ENCODE measurements around the gene TRAPPC14.

TRAPPC14 gene

DNA sequence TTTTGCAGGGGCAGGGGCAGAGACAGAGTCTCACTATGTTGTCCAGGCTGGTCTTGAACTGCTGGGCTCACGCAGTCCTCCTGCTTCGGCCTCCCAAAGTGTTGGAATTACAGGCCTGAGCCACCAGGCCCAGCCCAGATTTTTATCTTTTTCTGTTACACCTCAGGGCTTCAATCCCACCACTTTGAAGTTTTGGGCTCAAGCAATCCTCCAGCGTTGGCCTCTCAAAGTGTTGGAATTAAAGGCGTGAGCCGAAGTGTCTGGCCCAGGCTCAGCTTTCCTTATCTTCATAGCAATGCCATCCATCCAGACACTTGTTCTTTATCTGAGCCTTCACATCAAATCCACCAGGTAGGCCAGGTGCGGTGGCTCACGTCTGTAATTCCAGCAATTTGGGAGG lies 43.5 kb downstream of the TRAPPC14 start (continued):
- TF ChIP-seq, protein P1, sequence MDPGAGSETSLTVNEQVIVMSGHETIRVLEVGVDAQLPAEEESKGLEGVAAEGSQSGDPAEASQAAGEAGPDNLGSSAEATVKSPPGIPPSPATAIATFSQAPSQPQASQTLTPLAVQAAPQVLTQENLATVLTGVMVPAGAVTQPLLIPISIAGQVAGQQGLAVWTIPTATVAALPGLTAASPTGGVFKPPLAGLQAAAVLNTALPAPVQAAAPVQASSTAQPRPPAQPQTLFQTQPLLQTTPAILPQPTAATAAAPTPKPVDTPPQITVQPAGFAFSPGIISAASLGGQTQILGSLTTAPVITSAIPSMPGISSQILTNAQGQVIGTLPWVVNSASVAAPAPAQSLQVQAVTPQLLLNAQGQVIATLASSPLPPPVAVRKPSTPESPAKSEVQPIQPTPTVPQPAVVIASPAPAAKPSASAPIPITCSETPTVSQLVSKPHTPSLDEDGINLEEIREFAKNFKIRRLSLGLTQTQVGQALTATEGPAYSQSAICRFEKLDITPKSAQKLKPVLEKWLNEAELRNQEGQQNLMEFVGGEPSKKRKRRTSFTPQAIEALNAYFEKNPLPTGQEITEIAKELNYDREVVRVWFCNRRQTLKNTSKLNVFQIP (CRISPR knock-in tag; IDR thresholded peaks at IDR 0.05; ENCODE audit: borderline replicate concordance, low read depth): no peak
- TF ChIP-seq SNAI2 (CRISPR knock-in tag; IDR thresholded peaks at IDR 0.05): no peak

DNA sequence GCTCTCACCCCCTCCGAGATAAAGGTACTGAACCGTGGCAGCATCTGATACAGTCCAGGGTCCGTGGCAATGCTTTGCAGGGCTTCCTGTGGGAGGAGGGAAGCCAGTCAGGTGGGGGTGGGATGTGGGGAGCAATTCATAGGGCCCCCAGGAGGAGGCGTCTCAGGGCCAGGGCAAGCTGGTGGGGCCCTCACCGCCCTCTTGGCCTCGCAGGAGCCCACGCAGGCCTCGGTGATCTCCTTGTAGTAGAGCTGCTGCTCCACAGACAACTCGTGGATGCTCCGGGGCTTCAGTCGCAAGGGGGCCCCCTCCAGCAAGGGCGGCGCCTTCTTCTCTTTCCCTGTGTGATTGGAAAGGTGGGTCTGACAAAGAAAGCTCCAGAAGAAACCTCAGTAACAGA lies 46.6 kb downstream of the TRAPPC14 start:
- ATAC-seq: no peak
- no peak for TF ChIP-seq SNAI2 (CRISPR knock-in tag; IDR thresholded peaks at IDR 0.05)
- no peak for TF ChIP-seq ESRRG (CRISPR knock-in tag; IDR thresholded peaks at IDR 0.05)
- TF ChIP-seq, protein P1 (CRISPR knock-in tag; IDR thresholded peaks at IDR 0.05; ENCODE audit: borderline replicate concordance, low read depth): no peak

DNA sequence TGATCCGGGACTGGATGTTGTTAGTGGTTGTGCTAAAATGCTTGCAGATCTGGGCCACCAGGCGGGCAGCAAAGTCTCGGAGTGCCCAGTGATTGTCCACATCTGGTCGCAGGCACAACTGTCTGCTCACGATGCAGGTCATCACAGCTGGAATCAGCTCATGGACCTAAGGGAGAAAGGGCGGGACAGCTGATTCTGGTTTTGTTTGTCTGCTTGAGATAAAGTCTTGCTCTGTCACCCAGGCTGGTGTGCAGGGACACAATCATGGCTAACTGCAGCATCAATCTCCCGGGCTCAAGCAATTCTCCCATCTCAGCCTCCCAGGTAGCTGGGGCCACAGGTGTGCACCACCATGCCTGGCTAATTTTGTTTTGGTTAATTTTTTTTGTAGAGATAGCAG lies 47.4 kb downstream of the TRAPPC14 start:
- TF ChIP-seq, protein P2, sequence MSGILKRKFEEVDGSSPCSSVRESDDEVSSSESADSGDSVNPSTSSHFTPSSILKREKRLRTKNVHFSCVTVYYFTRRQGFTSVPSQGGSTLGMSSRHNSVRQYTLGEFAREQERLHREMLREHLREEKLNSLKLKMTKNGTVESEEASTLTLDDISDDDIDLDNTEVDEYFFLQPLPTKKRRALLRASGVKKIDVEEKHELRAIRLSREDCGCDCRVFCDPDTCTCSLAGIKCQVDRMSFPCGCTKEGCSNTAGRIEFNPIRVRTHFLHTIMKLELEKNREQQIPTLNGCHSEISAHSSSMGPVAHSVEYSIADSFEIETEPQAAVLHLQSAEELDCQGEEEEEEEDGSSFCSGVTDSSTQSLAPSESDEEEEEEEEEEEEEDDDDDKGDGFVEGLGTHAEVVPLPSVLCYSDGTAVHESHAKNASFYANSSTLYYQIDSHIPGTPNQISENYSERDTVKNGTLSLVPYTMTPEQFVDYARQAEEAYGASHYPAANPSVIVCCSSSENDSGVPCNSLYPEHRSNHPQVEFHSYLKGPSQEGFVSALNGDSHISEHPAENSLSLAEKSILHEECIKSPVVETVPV (CRISPR knock-in tag; IDR thresholded peaks at IDR 0.05): no peak
- TF ChIP-seq ZFP3 (CRISPR knock-in tag; IDR thresholded peaks at IDR 0.05) (no peak), ZC3H10 (CRISPR knock-in tag; IDR thresholded peaks at IDR 0.05) (no peak), OSR1 (CRISPR knock-in tag; IDR thresholded peaks at IDR 0.05) (no peak), TOX (CRISPR knock-in tag; IDR thresholded peaks at IDR 0.05; ENCODE audit: borderline replicate concordance) (no peak), ESRRG (CRISPR knock-in tag; IDR thresholded peaks at IDR 0.05) (no peak), SNAI2 (CRISPR knock-in tag; IDR thresholded peaks at IDR 0.05) (no peak)
- TF ChIP-seq, protein P3, sequence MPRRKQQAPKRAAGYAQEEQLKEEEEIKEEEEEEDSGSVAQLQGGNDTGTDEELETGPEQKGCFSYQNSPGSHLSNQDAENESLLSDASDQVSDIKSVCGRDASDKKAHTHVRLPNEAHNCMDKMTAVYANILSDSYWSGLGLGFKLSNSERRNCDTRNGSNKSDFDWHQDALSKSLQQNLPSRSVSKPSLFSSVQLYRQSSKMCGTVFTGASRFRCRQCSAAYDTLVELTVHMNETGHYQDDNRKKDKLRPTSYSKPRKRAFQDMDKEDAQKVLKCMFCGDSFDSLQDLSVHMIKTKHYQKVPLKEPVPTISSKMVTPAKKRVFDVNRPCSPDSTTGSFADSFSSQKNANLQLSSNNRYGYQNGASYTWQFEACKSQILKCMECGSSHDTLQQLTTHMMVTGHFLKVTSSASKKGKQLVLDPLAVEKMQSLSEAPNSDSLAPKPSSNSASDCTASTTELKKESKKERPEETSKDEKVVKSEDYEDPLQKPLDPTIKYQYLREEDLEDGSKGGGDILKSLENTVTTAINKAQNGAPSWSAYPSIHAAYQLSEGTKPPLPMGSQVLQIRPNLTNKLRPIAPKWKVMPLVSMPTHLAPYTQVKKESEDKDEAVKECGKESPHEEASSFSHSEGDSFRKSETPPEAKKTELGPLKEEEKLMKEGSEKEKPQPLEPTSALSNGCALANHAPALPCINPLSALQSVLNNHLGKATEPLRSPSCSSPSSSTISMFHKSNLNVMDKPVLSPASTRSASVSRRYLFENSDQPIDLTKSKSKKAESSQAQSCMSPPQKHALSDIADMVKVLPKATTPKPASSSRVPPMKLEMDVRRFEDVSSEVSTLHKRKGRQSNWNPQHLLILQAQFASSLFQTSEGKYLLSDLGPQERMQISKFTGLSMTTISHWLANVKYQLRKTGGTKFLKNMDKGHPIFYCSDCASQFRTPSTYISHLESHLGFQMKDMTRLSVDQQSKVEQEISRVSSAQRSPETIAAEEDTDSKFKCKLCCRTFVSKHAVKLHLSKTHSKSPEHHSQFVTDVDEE (CRISPR knock-in tag; IDR thresholded peaks at IDR 0.05): no peak
- TF ChIP-seq, protein P4, sequence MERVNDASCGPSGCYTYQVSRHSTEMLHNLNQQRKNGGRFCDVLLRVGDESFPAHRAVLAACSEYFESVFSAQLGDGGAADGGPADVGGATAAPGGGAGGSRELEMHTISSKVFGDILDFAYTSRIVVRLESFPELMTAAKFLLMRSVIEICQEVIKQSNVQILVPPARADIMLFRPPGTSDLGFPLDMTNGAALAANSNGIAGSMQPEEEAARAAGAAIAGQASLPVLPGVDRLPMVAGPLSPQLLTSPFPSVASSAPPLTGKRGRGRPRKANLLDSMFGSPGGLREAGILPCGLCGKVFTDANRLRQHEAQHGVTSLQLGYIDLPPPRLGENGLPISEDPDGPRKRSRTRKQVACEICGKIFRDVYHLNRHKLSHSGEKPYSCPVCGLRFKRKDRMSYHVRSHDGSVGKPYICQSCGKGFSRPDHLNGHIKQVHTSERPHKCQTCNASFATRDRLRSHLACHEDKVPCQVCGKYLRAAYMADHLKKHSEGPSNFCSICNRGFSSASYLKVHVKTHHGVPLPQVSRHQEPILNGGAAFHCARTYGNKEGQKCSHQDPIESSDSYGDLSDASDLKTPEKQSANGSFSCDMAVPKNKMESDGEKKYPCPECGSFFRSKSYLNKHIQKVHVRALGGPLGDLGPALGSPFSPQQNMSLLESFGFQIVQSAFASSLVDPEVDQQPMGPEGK (CRISPR knock-in tag; IDR thresholded peaks at IDR 0.05; ENCODE audit: borderline replicate concordance): no peak
- TF ChIP-seq, protein P1 (CRISPR knock-in tag; IDR thresholded peaks at IDR 0.05; ENCODE audit: borderline replicate concordance, low read depth): no peak
- no peak for ATAC-seq

DNA sequence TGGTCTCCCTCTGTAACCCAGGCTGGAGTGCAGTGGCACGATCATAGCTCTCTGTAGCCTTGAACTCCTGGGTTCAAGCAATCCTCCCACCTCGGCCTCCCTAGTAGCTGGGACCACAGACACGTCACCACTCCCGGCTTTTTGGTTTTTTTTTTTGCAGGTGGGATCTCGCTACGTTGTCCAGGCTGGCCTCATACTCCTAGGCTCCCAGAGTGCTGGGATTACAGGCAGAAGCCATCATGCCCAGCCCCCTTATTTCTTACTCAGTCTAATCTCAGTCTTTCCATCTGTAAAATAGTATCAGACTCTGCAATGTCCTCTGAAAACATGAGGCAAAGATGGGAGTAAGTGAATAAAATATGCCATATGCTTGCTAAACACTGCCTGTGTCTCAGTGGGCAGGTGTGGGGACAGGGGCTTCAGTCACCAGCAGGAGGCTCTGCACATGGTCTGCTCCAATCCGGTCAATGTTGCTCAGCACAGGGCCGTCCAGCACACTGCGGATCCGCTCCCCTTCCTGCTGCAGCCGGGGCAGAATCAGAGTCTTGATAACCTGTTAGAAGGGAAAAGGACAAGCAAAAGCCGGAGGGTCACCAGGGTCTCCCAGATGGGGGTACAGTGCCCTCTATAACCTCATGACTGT lies 48.9 kb downstream of the TRAPPC14 start:
- TF ChIP-seq, protein P5, sequence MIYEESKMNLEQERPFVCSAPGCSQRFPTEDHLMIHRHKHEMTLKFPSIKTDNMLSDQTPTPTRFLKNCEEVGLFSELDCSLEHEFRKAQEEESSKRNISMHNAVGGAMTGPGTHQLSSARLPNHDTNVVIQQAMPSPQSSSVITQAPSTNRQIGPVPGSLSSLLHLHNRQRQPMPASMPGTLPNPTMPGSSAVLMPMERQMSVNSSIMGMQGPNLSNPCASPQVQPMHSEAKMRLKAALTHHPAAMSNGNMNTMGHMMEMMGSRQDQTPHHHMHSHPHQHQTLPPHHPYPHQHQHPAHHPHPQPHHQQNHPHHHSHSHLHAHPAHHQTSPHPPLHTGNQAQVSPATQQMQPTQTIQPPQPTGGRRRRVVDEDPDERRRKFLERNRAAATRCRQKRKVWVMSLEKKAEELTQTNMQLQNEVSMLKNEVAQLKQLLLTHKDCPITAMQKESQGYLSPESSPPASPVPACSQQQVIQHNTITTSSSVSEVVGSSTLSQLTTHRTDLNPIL (CRISPR knock-in tag; IDR thresholded peaks at IDR 0.05; ENCODE audit: low read depth): no peak
- TF ChIP-seq CSDC2 (CRISPR knock-in tag; IDR thresholded peaks at IDR 0.05): no peak
- peak; percentile 42 for ATAC-seq

All from SK-N-SH treated with all-trans-retinoic acid at 6 μM for 48 hours (cell line).